Measurements from ENCODE around the gene RNGTT. TPM values are rescaled to one million over a fixed set of nuclear protein-coding genes. Genes with fewer than 3 reads are reported as not detected.

The RNGTT gene
- polyA plus RNA-seq, 2 donors = 3.9 to 5.2 TPM

GRCh38 chr6:88870717-88871330 is 92.6 kb downstream of the RNGTT start:
- Histone ChIP-seq H3K36me3 (ENCODE audit: control insufficient read depth in 2 of 2, insufficient read depth in 2 of 2, low read length in 1 of 2) (no peaks in the 10 kb centered on the region), H3K27ac (ENCODE audit: low read depth in 2 of 2, low read length in 1 of 2) (no peak overlapping the region), H3K27me3 (ENCODE audit: control insufficient read depth in 1 of 2, insufficient read depth in 2 of 2, low read length in 2 of 2) (no peaks in the 10 kb centered on the region), H3K4me3 (ENCODE audit: low read depth in 1 of 2, low read length in 2 of 2) (no peak overlapping the region), H3K4me1 (ENCODE audit: control insufficient read depth in 2 of 2, insufficient read depth in 2 of 2, low read length in 1 of 2) (no peaks in the 10 kb centered on the region), H3K9me3 (ENCODE audit: control insufficient read depth in 2 of 2, insufficient read depth in 1 of 2, low read depth in 1 of 2, low read length in 1 of 2) (no peaks in the 10 kb centered on the region)
- 0 to 5% methylated on average over 1 of the region's 1 CpG for WGBS, 2 donors

GRCh38 chr6:88869263-88870020 is 94.0 kb downstream of the RNGTT start:
- no peaks in the 10 kb centered on the region for H3K4me1 ChIP-seq (ENCODE audit: control insufficient read depth in 2 of 2, insufficient read depth in 2 of 2, low read length in 1 of 2)
- H3K27me3 ChIP-seq (ENCODE audit: control insufficient read depth in 1 of 2, insufficient read depth in 2 of 2, low read length in 2 of 2) = no peaks in the 10 kb centered on the region
- H3K9me3 ChIP-seq (ENCODE audit: control insufficient read depth in 2 of 2, insufficient read depth in 1 of 2, low read depth in 1 of 2, low read length in 1 of 2) = no peaks in the 10 kb centered on the region
- H3K4me3 ChIP-seq (ENCODE audit: low read depth in 1 of 2, low read length in 2 of 2) = no peak overlapping the region
- H3K27ac ChIP-seq (ENCODE audit: low read depth in 2 of 2, low read length in 1 of 2) = no peak overlapping the region
- no peaks in the 10 kb centered on the region for H3K36me3 ChIP-seq (ENCODE audit: control insufficient read depth in 2 of 2, insufficient read depth in 2 of 2, low read length in 1 of 2)
- WGBS, 2 donors = 92 to 96% methylated on average over 1 of the region's 1 CpG

- H3K9me3 ChIP-seq (ENCODE audit: control insufficient read depth in 2 of 2, insufficient read depth in 1 of 2, low read depth in 1 of 2, low read length in 1 of 2) = no peaks in the 10 kb centered on the region
- no peaks in the 10 kb centered on the region for H3K4me1 ChIP-seq (ENCODE audit: control insufficient read depth in 2 of 2, insufficient read depth in 2 of 2, low read length in 1 of 2)
- H3K27ac ChIP-seq (ENCODE audit: low read depth in 2 of 2, low read length in 1 of 2) = no peak overlapping the region
- H3K4me3 ChIP-seq (ENCODE audit: low read depth in 1 of 2, low read length in 2 of 2) = no peak overlapping the region
- no peaks in the 10 kb centered on the region for H3K27me3 ChIP-seq (ENCODE audit: control insufficient read depth in 1 of 2, insufficient read depth in 2 of 2, low read length in 2 of 2)
- H3K36me3 ChIP-seq (ENCODE audit: control insufficient read depth in 2 of 2, insufficient read depth in 2 of 2, low read length in 1 of 2) = no peaks in the 10 kb centered on the region
- 67 to 80% methylated on average over 2 of the region's 2 CpGs for WGBS, 2 donors
Observed at GRCh38 chr6:88867841-88868731, 95.3 kb downstream of the RNGTT start.

- no peaks in the 10 kb centered on the region for H3K4me1 ChIP-seq (ENCODE audit: control insufficient read depth in 2 of 2, insufficient read depth in 2 of 2, low read length in 1 of 2)
- no peaks in the 10 kb centered on the region for H3K9me3 ChIP-seq (ENCODE audit: control insufficient read depth in 2 of 2, insufficient read depth in 1 of 2, low read depth in 1 of 2, low read length in 1 of 2)
- no peaks in the 10 kb centered on the region for H3K27me3 ChIP-seq (ENCODE audit: control insufficient read depth in 1 of 2, insufficient read depth in 2 of 2, low read length in 2 of 2)
- WGBS, 2 donors = 97% methylated on average over 2 of the region's 2 CpGs
- peaks cover 0 to 2% of the 10 kb centered on the region in 2 donors for H3K36me3 ChIP-seq (ENCODE audit: control insufficient read depth in 2 of 2, insufficient read depth in 2 of 2, low read length in 1 of 2)
- H3K27ac ChIP-seq (ENCODE audit: low read depth in 2 of 2, low read length in 1 of 2) = no peak overlapping the region
- no peak overlapping the region for H3K4me3 ChIP-seq (ENCODE audit: low read depth in 1 of 2, low read length in 2 of 2)
Observed at GRCh38 chr6:88866856-88867255, 96.6 kb downstream of the RNGTT start.

- Histone ChIP-seq H3K36me3 (ENCODE audit: control insufficient read depth in 2 of 2, insufficient read depth in 2 of 2, low read length in 1 of 2) (peaks cover 0 to 2% of the 10 kb centered on the region in 2 donors), H3K4me3 (ENCODE audit: low read depth in 1 of 2, low read length in 2 of 2) (no peak overlapping the region), H3K27ac (ENCODE audit: low read depth in 2 of 2, low read length in 1 of 2) (no peak overlapping the region), H3K9me3 (ENCODE audit: control insufficient read depth in 2 of 2, insufficient read depth in 1 of 2, low read depth in 1 of 2, low read length in 1 of 2) (no peaks in the 10 kb centered on the region), H3K4me1 (ENCODE audit: control insufficient read depth in 2 of 2, insufficient read depth in 2 of 2, low read length in 1 of 2) (no peaks in the 10 kb centered on the region), H3K27me3 (ENCODE audit: control insufficient read depth in 1 of 2, insufficient read depth in 2 of 2, low read length in 2 of 2) (no peaks in the 10 kb centered on the region)
- WGBS, 2 donors = 95 to 98% methylated on average over 2 of the region's 2 CpGs
Observed at GRCh38 chr6:88865275-88865674, 98.1 kb downstream of the RNGTT start.

GRCh38 chr6:88864359-88865054 is 98.9 kb downstream of the RNGTT start:
- Histone ChIP-seq H3K4me1 (ENCODE audit: control insufficient read depth in 2 of 2, insufficient read depth in 2 of 2, low read length in 1 of 2) (no peaks in the 10 kb centered on the region), H3K27me3 (ENCODE audit: control insufficient read depth in 1 of 2, insufficient read depth in 2 of 2, low read length in 2 of 2) (no peaks in the 10 kb centered on the region), H3K9me3 (ENCODE audit: control insufficient read depth in 2 of 2, insufficient read depth in 1 of 2, low read depth in 1 of 2, low read length in 1 of 2) (no peaks in the 10 kb centered on the region), H3K36me3 (ENCODE audit: control insufficient read depth in 2 of 2, insufficient read depth in 2 of 2, low read length in 1 of 2) (peaks cover 0 to 2% of the 10 kb centered on the region in 2 donors), H3K4me3 (ENCODE audit: low read depth in 1 of 2, low read length in 2 of 2) (no peak overlapping the region), H3K27ac (ENCODE audit: low read depth in 2 of 2, low read length in 1 of 2) (no peak overlapping the region)

GRCh38 chr6:88860310-88860709 is 103.1 kb downstream of the RNGTT start:
- Histone ChIP-seq H3K4me3 (ENCODE audit: low read depth in 1 of 2, low read length in 2 of 2) (no peak overlapping the region), H3K36me3 (ENCODE audit: control insufficient read depth in 2 of 2, insufficient read depth in 2 of 2, low read length in 1 of 2) (peaks cover 0 to 2% of the 10 kb centered on the region in 2 donors), H3K27me3 (ENCODE audit: control insufficient read depth in 1 of 2, insufficient read depth in 2 of 2, low read length in 2 of 2) (no peaks in the 10 kb centered on the region), H3K9me3 (ENCODE audit: control insufficient read depth in 2 of 2, insufficient read depth in 1 of 2, low read depth in 1 of 2, low read length in 1 of 2) (no peaks in the 10 kb centered on the region), H3K4me1 (ENCODE audit: control insufficient read depth in 2 of 2, insufficient read depth in 2 of 2, low read length in 1 of 2) (no peaks in the 10 kb centered on the region), H3K27ac (ENCODE audit: low read depth in 2 of 2, low read length in 1 of 2) (no peak overlapping the region)
- WGBS, 2 donors = 93 to 97% methylated on average over 2 of the region's 2 CpGs

- Histone ChIP-seq H3K27ac (ENCODE audit: low read depth in 2 of 2, low read length in 1 of 2) (no peak overlapping the region), H3K36me3 (ENCODE audit: control insufficient read depth in 2 of 2, insufficient read depth in 2 of 2, low read length in 1 of 2) (peaks cover 0 to 2% of the 10 kb centered on the region in 2 donors), H3K4me1 (ENCODE audit: control insufficient read depth in 2 of 2, insufficient read depth in 2 of 2, low read length in 1 of 2) (no peaks in the 10 kb centered on the region), H3K9me3 (ENCODE audit: control insufficient read depth in 2 of 2, insufficient read depth in 1 of 2, low read depth in 1 of 2, low read length in 1 of 2) (no peaks in the 10 kb centered on the region), H3K4me3 (ENCODE audit: low read depth in 1 of 2, low read length in 2 of 2) (no peak overlapping the region), H3K27me3 (ENCODE audit: control insufficient read depth in 1 of 2, insufficient read depth in 2 of 2, low read length in 2 of 2) (no peaks in the 10 kb centered on the region)
- 97 to 99% methylated on average over 3 of the region's 3 CpGs for WGBS, 2 donors
Observed at GRCh38 chr6:88858455-88858854, 105.0 kb downstream of the RNGTT start.

GRCh38 chr6:88856566-88856965 is 106.9 kb downstream of the RNGTT start:
- WGBS, 2 donors = 89 to 93% methylated on average over 1 of the region's 1 CpG
- Histone ChIP-seq H3K27me3 (ENCODE audit: control insufficient read depth in 1 of 2, insufficient read depth in 2 of 2, low read length in 2 of 2) (no peaks in the 10 kb centered on the region), H3K36me3 (ENCODE audit: control insufficient read depth in 2 of 2, insufficient read depth in 2 of 2, low read length in 1 of 2) (no peaks in the 10 kb centered on the region), H3K4me3 (ENCODE audit: low read depth in 1 of 2, low read length in 2 of 2) (no peak overlapping the region), H3K9me3 (ENCODE audit: control insufficient read depth in 2 of 2, insufficient read depth in 1 of 2, low read depth in 1 of 2, low read length in 1 of 2) (no peaks in the 10 kb centered on the region), H3K4me1 (ENCODE audit: control insufficient read depth in 2 of 2, insufficient read depth in 2 of 2, low read length in 1 of 2) (no peaks in the 10 kb centered on the region), H3K27ac (ENCODE audit: low read depth in 2 of 2, low read length in 1 of 2) (no peak overlapping the region)

Data from esophagus (tissue), 2 donors.